ENCODE measurements around the gene KCNQ1.

The KCNQ1 gene

DNA sequence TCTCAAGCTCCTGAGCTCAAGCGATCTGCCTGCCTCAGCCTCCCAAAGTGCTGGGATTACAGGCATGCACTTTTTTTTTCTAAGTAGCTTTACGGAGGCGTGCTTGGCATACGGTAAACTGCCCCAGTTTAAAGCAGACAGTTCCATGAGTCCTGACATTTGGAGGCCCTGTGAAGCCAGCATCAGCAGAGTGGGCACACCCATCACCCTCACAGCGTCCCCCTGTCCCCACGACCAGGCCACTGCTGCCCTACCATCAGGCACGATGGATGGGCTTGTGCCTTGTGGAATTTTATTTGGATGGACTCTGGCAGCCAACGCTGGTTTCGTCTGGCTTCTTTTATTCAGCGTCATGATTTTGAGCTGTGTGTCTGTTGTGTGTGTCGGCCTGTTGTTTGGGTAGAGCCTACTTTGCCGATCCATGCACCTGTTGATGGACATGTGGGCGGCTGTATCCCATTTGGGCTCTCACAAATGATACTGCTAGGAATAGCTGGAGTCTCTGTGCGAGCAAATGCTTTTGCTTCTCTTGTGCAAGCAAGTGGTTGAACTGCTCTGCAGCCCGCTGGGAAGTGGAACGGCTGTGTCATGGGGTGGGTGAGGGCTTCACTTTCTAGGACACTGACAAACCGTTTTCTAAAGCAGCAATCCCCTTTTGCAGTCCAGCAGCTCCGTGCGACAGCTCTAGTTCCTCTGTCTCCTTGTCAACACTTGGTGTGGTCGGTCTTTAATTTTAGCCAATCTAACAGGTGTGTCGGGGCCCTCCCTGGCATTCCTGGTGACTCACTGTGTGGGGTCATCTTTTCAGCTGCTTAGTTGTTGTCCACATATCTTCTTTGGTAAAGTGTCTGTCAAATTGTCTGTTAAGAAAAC is 23.8 kb downstream of the KCNQ1 start:
- H3K4me1 ChIP-seq (ENCODE audit: control extremely low read depth in 1 of 4, control insufficient read depth in 4 of 4, insufficient read depth in 4 of 4, low read length in 3 of 4): peaks cover 0 to 28% (median 14%) of the 10 kb centered on the region in 4 experiments
- H3K9me3 ChIP-seq (ENCODE audit: control extremely low read depth in 1 of 5, control insufficient read depth in 4 of 5, insufficient read depth in 2 of 5, low read depth in 1 of 5, low read length in 4 of 5): no peaks in the 10 kb centered on the region
- ChIA-PET POLR2A (no interaction called here), CTCF (interaction anchor here (1.0 to 4.4 kb wide), 2 partner anchors 13 to 64 kb away, joined by 4 to 21 read pairs; no protein-coding TSS in a partner anchor)
- H3K4me3 ChIP-seq (ENCODE audit: control insufficient read depth in 1 of 7, extremely low read depth in 1 of 7, insufficient read depth in 4 of 7, low read depth in 2 of 7, low read length in 6 of 7): no peak overlapping the region
- no peak for DNase-seq
- WGBS (ENCODE audit: insufficient coverage): 95% methylated on average over 20 of the region's 21 CpGs
- no peak overlapping the region for H3K27ac ChIP-seq (ENCODE audit: insufficient read depth in 1 of 2, low read depth in 1 of 2, low read length in 2 of 2, poor library complexity in 1 of 2, severe bottlenecking in 2 of 2)
- peaks cover 0 to 3% (median 0%) of the 10 kb centered on the region in 5 experiments for H3K27me3 ChIP-seq (replicated peaks in 2 of 5; ENCODE audit: control insufficient read depth in 4 of 5, insufficient read depth in 5 of 5, low read length in 4 of 5)
- H3K36me3 ChIP-seq (ENCODE audit: control insufficient read depth in 4 of 4, insufficient read depth in 4 of 4, low read length in 3 of 4): no peaks in the 10 kb centered on the region

DNA sequence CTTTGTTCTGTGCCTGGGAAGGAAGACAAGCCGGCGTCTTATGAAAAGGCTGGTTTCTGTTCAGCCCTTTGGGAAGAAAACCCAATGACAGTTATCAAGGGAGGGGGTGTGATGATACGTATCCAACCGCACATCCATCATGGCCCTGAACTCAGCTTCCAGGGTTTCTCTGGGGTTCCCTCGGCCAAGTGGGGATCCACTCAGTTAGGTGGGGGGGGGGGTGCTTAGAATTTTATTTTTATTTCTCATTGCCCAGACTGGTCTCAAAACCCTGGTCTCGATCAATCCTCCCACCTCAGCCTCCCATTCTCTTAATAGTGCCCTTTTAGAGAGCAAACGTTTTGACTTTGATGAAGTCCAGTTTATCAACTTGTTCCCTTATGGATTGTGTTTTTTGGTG is 25.7 kb downstream of the KCNQ1 start:
- Histone ChIP-seq H3K4me1 (ENCODE audit: control extremely low read depth in 1 of 4, control insufficient read depth in 4 of 4, insufficient read depth in 4 of 4, low read length in 3 of 4) (peaks cover 1 to 37% (median 14%) of the 10 kb centered on the region in 4 experiments), H3K27me3 (replicated peaks in 2 of 5; ENCODE audit: control insufficient read depth in 4 of 5, insufficient read depth in 5 of 5, low read length in 4 of 5) (peaks cover 0 to 3% (median 0%) of the 10 kb centered on the region in 5 experiments), H3K27ac (ENCODE audit: insufficient read depth in 1 of 2, low read depth in 1 of 2, low read length in 2 of 2, poor library complexity in 1 of 2, severe bottlenecking in 2 of 2) (no peak overlapping the region), H3K4me3 (ENCODE audit: control insufficient read depth in 1 of 7, extremely low read depth in 1 of 7, insufficient read depth in 4 of 7, low read depth in 2 of 7, low read length in 6 of 7) (no peak overlapping the region), H3K36me3 (ENCODE audit: control insufficient read depth in 4 of 4, insufficient read depth in 4 of 4, low read length in 3 of 4) (no peaks in the 10 kb centered on the region), H3K9me3 (ENCODE audit: control extremely low read depth in 1 of 5, control insufficient read depth in 4 of 5, insufficient read depth in 2 of 5, low read depth in 1 of 5, low read length in 4 of 5) (no peaks in the 10 kb centered on the region)
- no peak for DNase-seq
- 98% methylated on average over 6 of the region's 7 CpGs for WGBS (ENCODE audit: insufficient coverage)
- CTCF ChIA-PET: interaction anchor here (0.6 to 0.9 kb wide), 2 partner anchors 29 to 43 kb away, joined by 3 read pairs; no protein-coding TSS in a partner anchor
- POLR2A ChIA-PET: no interaction called here

DNA sequence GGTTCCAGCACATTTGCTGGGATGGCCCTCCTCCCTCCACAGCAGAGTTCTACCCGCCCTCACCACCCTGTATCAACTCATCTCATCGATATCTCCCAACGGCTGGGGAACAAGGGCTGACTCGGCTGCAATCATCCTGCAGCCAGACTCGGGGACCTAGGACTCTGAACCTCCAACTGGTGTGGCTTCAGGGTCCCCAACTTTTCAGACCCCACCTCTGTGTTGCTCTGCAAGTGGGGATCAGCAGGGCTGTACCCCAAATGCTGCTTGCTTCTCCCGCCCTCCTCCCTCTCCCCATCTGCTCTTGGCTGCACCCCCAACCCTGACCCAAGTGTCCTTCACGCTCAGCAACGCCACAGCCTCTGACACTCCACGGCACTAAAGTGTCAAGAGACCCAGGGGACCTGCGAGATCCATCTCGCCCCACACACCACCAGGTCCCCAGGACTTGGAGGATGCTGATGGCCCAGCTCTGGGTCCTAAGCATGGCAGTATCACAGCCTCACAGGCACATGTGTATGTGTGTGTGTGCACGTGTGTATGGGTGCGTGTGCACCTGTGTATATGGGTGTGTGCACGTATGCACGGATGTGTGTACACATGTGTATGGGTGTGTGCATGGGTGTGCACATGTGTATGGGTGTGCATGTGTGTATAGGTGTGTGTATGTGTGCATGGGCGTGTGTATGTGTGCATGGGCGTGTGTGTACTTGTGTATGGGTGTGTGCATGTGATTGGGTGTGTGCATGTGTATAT is 26.4 kb downstream of the KCNQ1 start:
- Histone ChIP-seq H3K9me3 (ENCODE audit: control extremely low read depth in 1 of 5, control insufficient read depth in 4 of 5, insufficient read depth in 2 of 5, low read depth in 1 of 5, low read length in 4 of 5) (no peaks in the 10 kb centered on the region), H3K36me3 (ENCODE audit: control insufficient read depth in 4 of 4, insufficient read depth in 4 of 4, low read length in 3 of 4) (no peaks in the 10 kb centered on the region), H3K4me1 (ENCODE audit: control extremely low read depth in 1 of 4, control insufficient read depth in 4 of 4, insufficient read depth in 4 of 4, low read length in 3 of 4) (peaks cover 1 to 36% (median 14%) of the 10 kb centered on the region in 4 experiments), H3K27me3 (replicated peaks in 2 of 5; ENCODE audit: control insufficient read depth in 4 of 5, insufficient read depth in 5 of 5, low read length in 4 of 5) (peaks cover 0 to 3% (median 0%) of the 10 kb centered on the region in 5 experiments), H3K4me3 (ENCODE audit: control insufficient read depth in 1 of 7, extremely low read depth in 1 of 7, insufficient read depth in 4 of 7, low read depth in 2 of 7, low read length in 6 of 7) (no peak overlapping the region), H3K27ac (ENCODE audit: insufficient read depth in 1 of 2, low read depth in 1 of 2, low read length in 2 of 2, poor library complexity in 1 of 2, severe bottlenecking in 2 of 2) (no peak overlapping the region)
- POLR2A ChIA-PET: no interaction called here
- no peak for DNase-seq
- CTCF ChIA-PET: no interaction called here
- 95% methylated on average over 10 of the region's 17 CpGs for WGBS (ENCODE audit: insufficient coverage)

DNA sequence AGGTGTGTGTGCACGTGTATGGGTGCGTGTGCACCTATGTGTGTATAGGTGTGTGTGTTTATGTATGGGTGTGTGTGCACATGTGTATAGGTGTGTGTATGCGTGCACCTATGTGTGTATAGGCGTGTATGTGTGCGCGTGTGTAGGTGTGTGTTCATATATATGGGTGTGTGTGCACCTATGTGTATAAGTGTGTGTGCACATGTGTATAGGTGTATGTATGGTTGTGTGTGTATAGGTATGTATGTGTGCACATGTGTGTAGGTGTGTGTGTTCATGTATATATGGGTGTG is 26.9 kb downstream of the KCNQ1 start:
- 98% methylated on average over 5 of the region's 6 CpGs for WGBS (ENCODE audit: insufficient coverage)
- no peak for DNase-seq
- ChIA-PET CTCF (no interaction called here), POLR2A (no interaction called here)
- Histone ChIP-seq H3K4me3 (ENCODE audit: control insufficient read depth in 1 of 7, extremely low read depth in 1 of 7, insufficient read depth in 4 of 7, low read depth in 2 of 7, low read length in 6 of 7) (no peak overlapping the region), H3K9me3 (ENCODE audit: control extremely low read depth in 1 of 5, control insufficient read depth in 4 of 5, insufficient read depth in 2 of 5, low read depth in 1 of 5, low read length in 4 of 5) (no peaks in the 10 kb centered on the region), H3K4me1 (ENCODE audit: control extremely low read depth in 1 of 4, control insufficient read depth in 4 of 4, insufficient read depth in 4 of 4, low read length in 3 of 4) (peaks cover 1 to 30% (median 11%) of the 10 kb centered on the region in 4 experiments), H3K36me3 (ENCODE audit: control insufficient read depth in 4 of 4, insufficient read depth in 4 of 4, low read length in 3 of 4) (no peaks in the 10 kb centered on the region), H3K27me3 (replicated peaks in 2 of 5; ENCODE audit: control insufficient read depth in 4 of 5, insufficient read depth in 5 of 5, low read length in 4 of 5) (peaks cover 0 to 3% (median 0%) of the 10 kb centered on the region in 5 experiments), H3K27ac (ENCODE audit: insufficient read depth in 1 of 2, low read depth in 1 of 2, low read length in 2 of 2, poor library complexity in 1 of 2, severe bottlenecking in 2 of 2) (no peak overlapping the region)

DNA sequence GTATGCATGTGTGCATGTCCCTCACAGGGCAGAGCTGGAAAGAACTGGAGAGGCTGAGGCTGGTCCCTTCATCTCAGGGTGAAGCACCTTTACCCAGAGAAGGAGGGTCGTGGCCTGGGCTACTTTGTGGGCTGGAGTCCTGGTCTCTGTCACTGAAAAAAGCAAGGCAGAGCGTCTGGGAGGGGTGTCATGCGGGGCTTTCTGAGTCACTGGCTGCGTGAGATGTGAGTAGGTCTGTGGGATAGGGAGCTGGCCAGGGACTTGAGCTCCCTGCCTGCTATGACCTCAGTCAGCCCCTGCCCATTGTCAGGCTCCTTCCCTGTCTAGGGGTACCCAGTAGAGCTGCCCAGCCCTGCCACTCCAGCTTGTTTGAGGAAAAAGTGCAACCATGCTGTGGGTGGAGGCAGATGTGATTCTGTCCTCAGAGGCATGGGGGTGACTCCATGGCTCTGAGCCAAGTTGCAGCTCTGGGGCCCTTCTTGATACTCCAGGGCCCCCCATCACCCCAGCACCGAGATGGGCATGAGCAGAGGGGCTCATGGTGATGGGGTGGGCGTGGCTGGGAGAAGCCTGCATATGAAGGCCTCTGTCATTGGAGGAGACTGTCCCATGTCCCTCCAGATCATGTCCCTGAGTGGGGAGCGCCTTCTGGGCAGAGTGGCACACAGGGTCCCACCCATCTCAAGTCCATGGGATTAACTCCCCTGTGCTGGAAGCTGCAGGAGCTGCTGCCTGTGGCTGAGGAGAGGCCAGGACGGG is 27.8 kb downstream of the KCNQ1 start:
- Histone ChIP-seq H3K27ac (ENCODE audit: insufficient read depth in 1 of 2, low read depth in 1 of 2, low read length in 2 of 2, poor library complexity in 1 of 2, severe bottlenecking in 2 of 2) (no peak overlapping the region), H3K36me3 (ENCODE audit: control insufficient read depth in 4 of 4, insufficient read depth in 4 of 4, low read length in 3 of 4) (no peaks in the 10 kb centered on the region), H3K9me3 (ENCODE audit: control extremely low read depth in 1 of 5, control insufficient read depth in 4 of 5, insufficient read depth in 2 of 5, low read depth in 1 of 5, low read length in 4 of 5) (no peaks in the 10 kb centered on the region), H3K4me1 (ENCODE audit: control extremely low read depth in 1 of 4, control insufficient read depth in 4 of 4, insufficient read depth in 4 of 4, low read length in 3 of 4) (peaks cover 1 to 22% (median 2%) of the 10 kb centered on the region in 4 experiments), H3K4me3 (ENCODE audit: control insufficient read depth in 1 of 7, extremely low read depth in 1 of 7, insufficient read depth in 4 of 7, low read depth in 2 of 7, low read length in 6 of 7) (no peak overlapping the region), H3K27me3 (replicated peaks in 2 of 5; ENCODE audit: control insufficient read depth in 4 of 5, insufficient read depth in 5 of 5, low read length in 4 of 5) (peaks cover 0 to 3% (median 0%) of the 10 kb centered on the region in 5 experiments)
- WGBS (ENCODE audit: insufficient coverage): 73% methylated on average over 4 of the region's 8 CpGs
- CTCF ChIA-PET: interaction anchor here (1.0 kb wide), 1 partner anchor 13 kb away, joined by 3 read pairs; no protein-coding TSS in a partner anchor
- DNase-seq: no peak
- POLR2A ChIA-PET: no interaction called here

DNA sequence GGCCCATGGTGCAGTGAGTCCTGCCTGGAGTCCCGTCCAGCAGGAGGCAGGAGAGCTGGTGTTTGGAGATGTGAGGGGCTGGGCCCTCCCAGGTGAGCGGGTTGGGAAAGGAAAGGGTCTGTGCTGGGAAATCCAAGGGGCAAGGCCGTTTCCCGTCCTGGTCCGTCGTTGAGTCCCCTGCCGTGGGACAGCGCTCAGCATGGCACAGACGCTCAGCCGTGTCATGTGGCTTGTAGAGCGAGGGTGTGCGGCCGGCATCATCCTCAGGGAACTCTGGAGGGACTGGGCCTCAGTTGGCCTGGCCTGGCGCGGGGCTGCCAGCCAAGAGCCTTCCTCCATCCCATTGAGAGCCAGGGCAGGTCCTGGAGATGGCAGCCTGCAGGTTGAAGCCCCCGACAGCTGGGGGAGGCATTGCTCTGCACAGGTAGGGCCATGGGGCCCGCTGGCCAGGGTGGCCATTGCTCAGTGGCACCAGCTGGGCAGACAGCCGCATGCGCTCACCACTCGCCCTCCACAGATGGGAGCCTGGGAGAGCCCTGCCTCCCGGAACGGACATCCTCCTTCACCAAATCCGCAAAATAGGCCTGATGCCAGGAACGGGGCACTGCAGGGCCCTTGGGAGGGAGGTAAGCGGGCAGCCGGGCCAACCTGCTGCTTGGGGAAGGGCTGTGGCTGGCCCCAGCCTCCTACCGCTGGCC is 28.7 kb downstream of the KCNQ1 start:
- peaks cover 0 to 16% (median under 1%) of the 10 kb centered on the region in 4 experiments for H3K4me1 ChIP-seq (ENCODE audit: control extremely low read depth in 1 of 4, control insufficient read depth in 4 of 4, insufficient read depth in 4 of 4, low read length in 3 of 4)
- H3K27ac ChIP-seq (ENCODE audit: insufficient read depth in 1 of 2, low read depth in 1 of 2, low read length in 2 of 2, poor library complexity in 1 of 2, severe bottlenecking in 2 of 2): no peak overlapping the region
- H3K4me3 ChIP-seq (ENCODE audit: control insufficient read depth in 1 of 7, extremely low read depth in 1 of 7, insufficient read depth in 4 of 7, low read depth in 2 of 7, low read length in 6 of 7): no peak overlapping the region
- WGBS (ENCODE audit: insufficient coverage): 97% methylated on average over 26 of the region's 27 CpGs
- peaks cover 0 to 3% (median 0%) of the 10 kb centered on the region in 5 experiments for H3K27me3 ChIP-seq (replicated peaks in 2 of 5; ENCODE audit: control insufficient read depth in 4 of 5, insufficient read depth in 5 of 5, low read length in 4 of 5)
- CTCF ChIA-PET: interaction anchor here (1.0 to 1.5 kb wide), 2 partner anchors 14 to 414 kb away, joined by 3 read pairs; no protein-coding TSS in a partner anchor
- POLR2A ChIA-PET: no interaction called here
- H3K36me3 ChIP-seq (ENCODE audit: control insufficient read depth in 4 of 4, insufficient read depth in 4 of 4, low read length in 3 of 4): no peaks in the 10 kb centered on the region
- no peak for DNase-seq
- H3K9me3 ChIP-seq (ENCODE audit: control extremely low read depth in 1 of 5, control insufficient read depth in 4 of 5, insufficient read depth in 2 of 5, low read depth in 1 of 5, low read length in 4 of 5): peaks cover 0 to 3% (median 0%) of the 10 kb centered on the region in 5 experiments

Measured in common myeloid progenitor, CD34-positive (primary cell).